H1 (cell line): ENCODE measurements around the gene KIF4A. TPM values are rescaled to one million over a fixed set of nuclear protein-coding genes. Genes with fewer than 3 reads are reported as not detected.

ENCODE experiments used
- CTCF ChIA-PET: fragments of 300-600 bp; sonication (Branson Sonifier 250); formaldehyde crosslinking; loops from one replicate; lab custom pipeline; 2021; ENCODE audit not compliant: partially characterized antibody; lab: Charles Lee
- POLR2A ChIA-PET: fragments of 300-600 bp; sonication (Branson Sonifier 250); formaldehyde crosslinking; loops from one replicate; lab custom pipeline; 2021; ENCODE audit warnings: inconsistent platforms; ENCODE audit not compliant: partially characterized antibody; lab: Charles Lee
- DNase-seq, 2 experiments: peaks; one replicate each; pipeline versions ENCODE4 v3.0.0 to v3.0.0-alpha.2; 2010 to 2022; ENCODE audit warnings: low spot score in 2 of 2, low read depth in 1 of 2, mixed read lengths in 1 of 2
- FAIRE-seq: peaks from 2 replicates; lab custom pipeline; 2011; peaks lifted over from hg19 to GRCh38; lab: Jason Lieb, UNC
- H2AFZ ChIP-seq: 2 replicates; pipeline ENCODE4 v1.8.1; 2012; ENCODE audit warnings: low read length, inconsistent platforms
- H2AK5ac ChIP-seq: 2 replicates; pipeline ENCODE4 v1.6.1; 2013; ENCODE audit warnings: low read depth, low read length
- H2BK120ac ChIP-seq: replicated peaks from 2 replicates; pipeline ENCODE3; 2013; ENCODE audit warnings: low read depth, low read length, inconsistent platforms
- H2BK12ac ChIP-seq: 2 replicates; pipeline ENCODE4 v1.6.1; 2013; ENCODE audit warnings: low read depth, low read length
- H2BK15ac ChIP-seq: 2 replicates; pipeline ENCODE4 v1.6.1; 2013; ENCODE audit warnings: low read length
- H2BK20ac ChIP-seq: 2 replicates; pipeline ENCODE4 v1.6.1; 2013; ENCODE audit warnings: low read length
- H2BK5ac ChIP-seq: 2 replicates; pipeline ENCODE4 v1.6.1; 2013; ENCODE audit warnings: low read depth, low read length
- H3K14ac ChIP-seq: 2 replicates; pipeline ENCODE4 v1.6.1; 2013; ENCODE audit warnings: inconsistent platforms; ENCODE audit not compliant: insufficient read length
- H3K18ac ChIP-seq: 2 replicates; pipeline ENCODE4 v1.6.1; 2013; ENCODE audit warnings: low read length; ENCODE audit errors: extremely low read depth
- H3K23ac ChIP-seq: 2 replicates; pipeline ENCODE4 v1.6.1; 2013; ENCODE audit warnings: inconsistent platforms; ENCODE audit not compliant: insufficient read length
- H3K23me2 ChIP-seq: 2 replicates; pipeline ENCODE4 v1.6.1; 2013; ENCODE audit warnings: low read depth, low read length
- H3K27ac ChIP-seq: 2 replicates; pipeline ENCODE4 v1.6.1; 2011; ENCODE audit warnings: low read depth, low read length, inconsistent platforms
- H3K27me3 ChIP-seq, 4 experiments: replicated peaks in 1 of 4; 1 replicate in 1 of 4; 2 replicates in 3 of 4; pipeline versions ENCODE4 v1.6.1 to v1.8.1; 2011 to 2013; ENCODE audit warnings: low read length in 3 of 4, mild to moderate bottlenecking in 3 of 4, inconsistent platforms in 2 of 4, mixed read lengths in 2 of 4, moderate library complexity in 1 of 4; ENCODE audit not compliant: control insufficient read depth in 3 of 4, insufficient read depth in 3 of 4; ENCODE audit errors: extremely low read depth in 1 of 4
- H3K36me3 ChIP-seq, 4 experiments: 2 replicates each; pipeline versions ENCODE4 v1.6.1 to v1.8.1; 2011 to 2013; ENCODE audit warnings: mild to moderate bottlenecking in 4 of 4, low read length in 3 of 4, moderate library complexity in 2 of 4, control low read depth in 1 of 4, inconsistent platforms in 1 of 4; ENCODE audit not compliant: insufficient read depth in 4 of 4, control insufficient read depth in 2 of 4
- H3K4ac ChIP-seq: replicated peaks from 2 replicates; pipeline ENCODE3; 2013; ENCODE audit warnings: low read length, low read depth, mixed read lengths, inconsistent platforms; ENCODE audit not compliant: insufficient read length
- H3K4me1 ChIP-seq, 4 experiments: replicated peaks in 1 of 4; 1 replicate in 1 of 4; 2 replicates in 3 of 4; pipeline versions ENCODE4 v1.6.1 to v1.8.1; 2011 to 2013; ENCODE audit warnings: low read length in 3 of 4, inconsistent platforms in 2 of 4, mixed read lengths in 1 of 4; ENCODE audit not compliant: insufficient read depth in 4 of 4, control insufficient read depth in 3 of 4
- H3K4me2 ChIP-seq, 2 experiments: 2 replicates each; pipeline versions ENCODE4 v1.6.1 to v1.8.1; 2011 to 2013; ENCODE audit warnings: low read depth in 2 of 2, low read length in 2 of 2, control low read depth in 1 of 2, inconsistent platforms in 1 of 2, mild to moderate bottlenecking in 1 of 2; ENCODE audit not compliant: insufficient read depth in 1 of 2
- H3K4me3 ChIP-seq, 4 experiments: fragments of 200-600, 300-600 bp in 1 of 4; sonication (generic), shearing (Covaris generic), sonication (Bioruptor Twin) in 1 of 4; 2 replicates each; pipeline versions ENCODE4 v1.5.1 to v1.8.1; 2011 to 2016; ENCODE audit warnings: low read length in 4 of 4, low read depth in 3 of 4, control low read depth in 2 of 4, inconsistent platforms in 2 of 4, mild to moderate bottlenecking in 2 of 4, mixed read lengths in 1 of 4, moderate library complexity in 1 of 4; ENCODE audit not compliant: insufficient read depth in 2 of 4; ENCODE audit errors: extremely low read depth in 1 of 4
- H3K56ac ChIP-seq: replicated peaks from 2 replicates; pipeline ENCODE3; 2013; ENCODE audit warnings: low read depth, mild to moderate bottlenecking, mixed read lengths, low read length, inconsistent platforms; ENCODE audit not compliant: insufficient read length
- H3K79me1 ChIP-seq: 2 replicates; pipeline ENCODE4 v1.6.1; 2013; ENCODE audit warnings: low read depth, low read length, control low read depth
- H3K79me2 ChIP-seq, 2 experiments: 2 replicates each; pipeline versions ENCODE4 v1.6.1 to v1.8.1; 2012 to 2013; ENCODE audit warnings: low read length in 2 of 2, mild to moderate bottlenecking in 2 of 2, inconsistent platforms in 1 of 2; ENCODE audit not compliant: insufficient read depth in 2 of 2, control insufficient read depth in 1 of 2
- H3K9ac ChIP-seq, 4 experiments: replicated peaks in 1 of 4; 1 replicate in 1 of 4; 2 replicates in 3 of 4; pipeline versions ENCODE4 v1.6.1 to v1.8.1; 2011 to 2013; ENCODE audit warnings: low read depth in 3 of 4, low read length in 3 of 4, control low read depth in 2 of 4, mild to moderate bottlenecking in 2 of 4, moderate library complexity in 2 of 4, inconsistent platforms in 1 of 4; ENCODE audit errors: extremely low read depth in 1 of 4
- H3K9me3 ChIP-seq, 2 experiments: 2 replicates each; pipeline versions ENCODE4 v1.6.1 to v1.8.1; 2012 to 2013; ENCODE audit warnings: mild to moderate bottlenecking in 2 of 2, moderate library complexity in 2 of 2, control low read depth in 1 of 2, inconsistent platforms in 1 of 2, low read depth in 1 of 2, low read length in 1 of 2, mixed read lengths in 1 of 2; ENCODE audit not compliant: insufficient read depth in 2 of 2
- H4K20me1 ChIP-seq, 2 experiments: replicated peaks in 1 of 2; 2 replicates each; pipeline versions ENCODE3 to v1.8.1; 2011 to 2013; ENCODE audit warnings: inconsistent platforms in 2 of 2, low read length in 2 of 2, mild to moderate bottlenecking in 1 of 2; ENCODE audit not compliant: insufficient read depth in 2 of 2, control insufficient read depth in 1 of 2
- H4K5ac ChIP-seq: 2 replicates; pipeline ENCODE4 v1.6.1; 2013; ENCODE audit warnings: low read length, low read depth, mixed read lengths, inconsistent platforms; ENCODE audit not compliant: insufficient read length
- H4K8ac ChIP-seq: 2 replicates; pipeline ENCODE4 v1.8.0; 2013; ENCODE audit warnings: mild to moderate bottlenecking, moderate library complexity, low read length, inconsistent platforms; ENCODE audit not compliant: insufficient read depth; ENCODE audit errors: extremely low read depth
- H4K91ac ChIP-seq: replicated peaks from 2 replicates; pipeline ENCODE3; 2013; ENCODE audit warnings: low read length, mixed read lengths, inconsistent platforms; ENCODE audit not compliant: insufficient read length
- CBX5 ChIP-seq: fragments of 300-800, 300-1000 bp; sonication (generic); IDR thresholded peaks from 2 replicates; pipeline ENCODE4 v1.7.1; 2016; ENCODE audit warnings: antibody characterized with exemption, low read length, low read depth
- CTBP2 ChIP-seq: IDR thresholded peaks from 2 replicates; pipeline ENCODE4 v1.7.0; 2011; ENCODE audit warnings: borderline replicate concordance, mild to moderate bottlenecking, moderate library complexity, mixed read lengths, low read length; ENCODE audit not compliant: insufficient read depth, insufficient read length
- CTCF ChIP-seq, 3 experiments: IDR thresholded peaks; 1 replicate in 2 of 3; 2 replicates in 1 of 3; pipeline versions ENCODE4 v1.5.1 to v1.6.1; 2011; ENCODE audit warnings: low read length in 3 of 3, mild to moderate bottlenecking in 3 of 3, inconsistent platforms in 2 of 3, low read depth in 1 of 3, moderate library complexity in 1 of 3; ENCODE audit not compliant: insufficient read depth in 1 of 3; ENCODE audit errors: control extremely low read depth in 1 of 3
- E2F6 ChIP-seq: IDR thresholded peaks from 2 replicates; pipeline ENCODE4 v1.6.1; 2012; ENCODE audit warnings: inconsistent platforms
- FOSL1 ChIP-seq: IDR thresholded peaks from 2 replicates; pipeline ENCODE4 v1.6.1; 2011; ENCODE audit warnings: mild to moderate bottlenecking, low read depth, low read length, moderate library complexity; ENCODE audit not compliant: insufficient read depth
- SAP30 ChIP-seq: fragments of 300-600 bp; sonication (generic); IDR thresholded peaks from 2 replicates; pipeline ENCODE4 v1.7.1; 2012; ENCODE audit warnings: low read length, moderate library complexity, mild to moderate bottlenecking, inconsistent platforms; ENCODE audit not compliant: insufficient read depth, insufficient replicate concordance
- SP1 ChIP-seq: IDR thresholded peaks from 2 replicates; pipeline ENCODE4 v1.6.1; 2011; ENCODE audit warnings: low read depth, low read length
- WGBS, 2 experiments: shearing (Covaris generic) in 1 of 2; methylation state at CpG; one replicate each; pipeline versions ENCODE4 v1.1.6 to v1.1.7; 2013 to 2015; ENCODE audit warnings: low lambda C conversion rate in 2 of 2, mixed read lengths in 2 of 2, inconsistent platforms in 1 of 2, low coverage in 1 of 2, missing lambda C conversion rate in 1 of 2; ENCODE audit not compliant: insufficient replicate concordance in 2 of 2, insufficient coverage in 1 of 2, insufficient read length in 1 of 2; ENCODE audit errors: extremely low coverage in 1 of 2, missing lambda C conversion rate in 1 of 2; 5-methylcytosine and 5-hydroxymethylcytosine counted together
- polyA plus RNA-seq, 7 experiments: library from polyadenylated mRNA; depleted of rRNA in 3 of 7; stranded (reverse) in 5 of 7; unstranded in 2 of 7; fragments of >200 nt in 5 of 7; fragments of 200-250 nt in 2 of 7; gene quantifications; 1 replicate in 5 of 7; 2 replicates in 1 of 7; 4 replicates in 1 of 7; pipeline versions ENCODE4 v1.2.1 to v1.2.3, GENCODE V29; 2011 to 2013; ENCODE audit warnings: missing spikeins in 2 of 7, mixed read lengths in 2 of 7
- total RNA-seq: library from RNA; stranded (reverse); fragmentation: NEBNext Ultra II Directional; extraction: Animal tissue kit (Norgen Biotek cat#: 25700); gene quantifications from 2 replicates; pipeline ENCODE4 v1.2.1, GENCODE V29; 2021

Gene KIF4A
- total and polyA plus RNA-seq, 2 of the 8 experiments (the other 6 are each of a cell fraction or from before 2014, with no cell fraction given): 10.9 to 35.7 TPM

GRCh38 chrX:70240751-70241150 lies 49.2 kb upstream of the KIF4A start:
- Histone ChIP-seq H3K79me1 (no peaks in the 10 kb centered on the region), H3K9ac (no peak overlapping the region), H3K56ac (no peak overlapping the region), H2BK120ac (no peak overlapping the region), H3K79me2 (no peaks in the 10 kb centered on the region), H3K23me2 (no peaks in the 10 kb centered on the region), H3K27me3 (no peaks in the 10 kb centered on the region), H3K4me1 (no peaks in the 10 kb centered on the region), H4K8ac (no peak overlapping the region), H3K18ac (no peak overlapping the region), H2BK15ac (no peak overlapping the region), H3K36me3 (no peaks in the 10 kb centered on the region), H2AK5ac (no peak overlapping the region), H3K14ac (no peak overlapping the region), H3K4ac (no peak overlapping the region), H2BK12ac (no peak overlapping the region), H2BK20ac (no peak overlapping the region), H4K20me1 (no peaks in the 10 kb centered on the region), H2AFZ (no peak overlapping the region), H3K27ac (no peak overlapping the region), H2BK5ac (no peak overlapping the region), H4K91ac (no peak overlapping the region), H3K23ac (no peak overlapping the region), H3K9me3 (no peaks in the 10 kb centered on the region), H4K5ac (no peak overlapping the region)
- no peak for DNase-seq
- CTCF ChIA-PET: no interaction called here
- TF ChIP-seq FOSL1 (no peak), CTBP2 (no peak), SAP30 (no peak), SP1 (no peak), E2F6 (no peak), CTCF (IDR thresholded peaks at IDR 0.05; ENCODE audit: control extremely low read depth in 1 of 3, insufficient read depth in 1 of 3, low read depth in 1 of 3, low read length in 3 of 3) (no peak), CBX5 (no peak)
- TF ChIP-seq, all 59 proteins: peak for 0
- H3K4me2 ChIP-seq: no peak overlapping the region
- WGBS, 2 experiments: 100% methylated on average over 1 of the region's 1 CpG; no CpG with 5 or more reads in 1 of the 2 experiments
- POLR2A ChIA-PET: no interaction called here
- H3K4me3 ChIP-seq: no peak overlapping the region
- FAIRE-seq: no peak
